ENCODE measurements around the gene HDAC5. TPM values are rescaled to one million over a fixed set of nuclear protein-coding genes. Genes with fewer than 3 reads are reported as not detected.
A peak's percentile ranks its signal among the peaks of the same experiment; 100 is the strongest.

Gene HDAC5
- total RNA-seq, 2 donors from 2014 or later = 71.2 to 145 TPM

DNA sequence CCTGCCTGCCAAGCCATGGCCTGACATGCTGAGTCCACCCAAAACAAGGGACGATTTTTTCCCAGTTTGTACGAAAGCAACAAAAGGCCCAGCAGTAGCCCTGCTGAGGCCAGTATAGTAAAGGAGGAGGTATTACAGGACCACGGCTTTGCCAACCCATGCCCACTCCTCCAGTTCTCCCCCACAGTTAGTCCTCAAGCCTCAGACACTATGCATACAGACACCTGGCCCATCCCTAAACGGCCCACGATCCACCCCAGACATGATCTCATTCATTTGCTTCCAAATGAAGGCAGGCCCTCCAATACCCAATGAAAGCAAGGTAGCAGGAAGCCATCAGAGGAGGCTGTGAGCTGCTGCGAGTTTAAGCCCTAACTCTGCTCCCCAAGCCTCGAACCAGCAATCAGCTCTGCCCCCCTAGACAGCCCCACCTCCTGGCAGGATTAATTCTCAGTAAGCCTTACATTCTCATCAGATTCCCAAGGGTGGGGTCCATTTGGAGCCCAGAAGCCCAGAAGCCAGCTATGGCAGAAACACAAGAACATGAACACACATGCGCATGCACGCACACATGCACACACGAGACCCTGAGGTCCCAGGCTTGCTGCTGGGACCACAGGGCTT lies 4.9 kb downstream of the HDAC5 start:
- DNase-seq (ENCODE audit: low spot score) = no peak
- Histone ChIP-seq H3K27me3 (replicated peaks; ENCODE audit: insufficient read depth) (no peaks in the 10 kb centered on the region), H3K27ac (no peak overlapping the region), H3K36me3 (no peaks in the 10 kb centered on the region), H3K4me1 (replicated peaks) (peaks cover 2% of the 10 kb centered on the region), H3K9me3 (no peaks in the 10 kb centered on the region), H3K4me3 (no peak overlapping the region)
- no peak for TF ChIP-seq CTCF (IDR thresholded peaks at IDR 0.05)
- WGBS = 63% methylated on average over 10 of the region's 10 CpGs
- intact Hi-C loops (cut with DNase I) = loop anchor here (10.0 kb wide), 1 partner anchor 174 kb away; the partner anchor contains the start of gene PPY

DNA sequence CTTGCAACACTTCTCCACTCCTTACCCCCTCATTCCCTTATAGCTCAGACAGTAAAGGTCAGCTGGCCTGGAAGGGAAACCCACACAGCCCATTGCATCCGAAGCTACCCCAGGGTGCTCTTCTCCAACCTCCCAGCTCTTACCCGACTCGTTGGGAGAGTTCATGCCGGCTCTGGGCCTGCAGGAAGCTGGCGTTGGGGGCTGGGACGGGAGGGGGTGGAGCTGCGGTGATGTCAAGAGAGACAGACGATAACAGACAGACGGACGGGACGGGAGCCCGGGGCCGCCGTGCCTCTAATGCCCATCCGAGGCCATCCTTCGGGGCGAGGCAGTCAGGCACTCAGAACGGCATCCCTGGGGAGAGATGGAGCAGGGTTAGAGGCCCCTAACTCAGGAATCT lies 6.1 kb downstream of the HDAC5 start:
- 81% methylated on average over 18 of the region's 18 CpGs for whole genome bisulfite sequencing
- TF ChIP-seq CTCF (IDR thresholded peaks at IDR 0.05) = no peak
- TF ChIP-seq POLR2AphosphoS5 (IDR thresholded peaks at IDR 0.05) = no peak
- no peak for TF ChIP-seq POLR2A (IDR thresholded peaks at IDR 0.05)
- intact Hi-C loops (cut with DNase I) = loop anchor here (10.0 kb wide), 1 partner anchor 173 kb away; the partner anchor contains the start of gene PPY

DNA sequence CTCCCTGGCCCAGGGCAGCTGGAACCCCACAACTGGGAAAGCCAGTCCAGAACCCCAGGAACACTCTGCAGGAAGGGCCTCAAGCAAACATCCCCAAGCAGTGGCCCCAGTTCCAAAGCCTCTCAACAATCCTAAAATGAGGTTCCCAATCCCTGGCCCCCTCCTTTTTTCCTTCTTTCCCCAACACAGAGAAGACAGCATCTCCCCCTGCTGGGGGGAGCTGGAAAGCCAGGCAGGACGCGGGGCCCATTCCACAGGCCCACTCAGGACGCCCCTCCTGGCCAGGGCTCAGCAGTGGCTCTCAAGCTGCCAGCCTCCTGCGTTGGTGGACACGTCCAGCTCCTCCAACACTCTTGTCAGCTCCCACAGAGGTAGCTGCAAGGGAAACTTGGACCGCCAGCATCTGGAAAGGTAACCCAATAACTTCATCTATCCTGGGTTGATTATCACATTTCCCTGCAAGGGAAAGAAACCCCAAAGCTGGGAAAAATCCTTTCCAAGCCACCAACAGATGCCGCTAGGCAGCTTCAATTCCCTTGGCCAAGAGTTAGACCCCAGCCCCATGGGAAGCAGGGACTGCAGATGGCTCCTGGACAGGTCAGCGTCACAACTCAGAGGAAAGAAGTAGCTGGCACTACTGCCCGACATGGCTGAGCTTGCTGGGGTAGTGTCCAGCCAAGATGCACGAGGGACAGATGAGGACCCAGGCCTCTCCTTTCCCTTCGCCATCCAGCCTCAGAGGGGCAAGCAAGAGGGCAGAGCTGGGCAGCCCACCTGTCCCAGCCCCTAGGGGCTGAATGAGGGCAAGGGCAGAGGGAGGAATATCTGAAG lies 7.6 kb downstream of the HDAC5 start:
- Histone ChIP-seq H3K27me3 (replicated peaks; ENCODE audit: insufficient read depth) (no peaks in the 10 kb centered on the region), H3K4me1 (replicated peaks) (peaks cover 13% of the 10 kb centered on the region), H3K36me3 (no peaks in the 10 kb centered on the region), H3K27ac (no peak overlapping the region), H3K9me3 (no peaks in the 10 kb centered on the region), H3K4me3 (no peak overlapping the region)
- TF ChIP-seq POLR2AphosphoS5 (IDR thresholded peaks at IDR 0.05) (no peak), CTCF (IDR thresholded peaks at IDR 0.05) (peak in 3 of 4 experiments; percentile 44 to 62 (median 59)), POLR2A (IDR thresholded peaks at IDR 0.05) (no peak)
- no peak for DNase-seq (ENCODE audit: low spot score)
- intact Hi-C loops (cut with DNase I) = loop anchor here (10.0 kb wide), 1 partner anchor 171 kb away; the partner anchor contains the start of gene PPY
- WGBS = 47% methylated on average over 11 of the region's 11 CpGs

More for the DNA sequence above, 6.1 kb downstream of the HDAC5 start:
- Histone ChIP-seq H3K4me3 (no peak overlapping the region), H3K4me1 (replicated peaks) (peaks cover 2% of the 10 kb centered on the region), H3K27ac (no peak overlapping the region), H3K9me3 (no peaks in the 10 kb centered on the region), H3K27me3 (replicated peaks; ENCODE audit: insufficient read depth) (no peaks in the 10 kb centered on the region), H3K36me3 (no peaks in the 10 kb centered on the region)
- DNase-seq (ENCODE audit: low spot score) = no peak

- peaks cover 23% of the 10 kb centered on the region for H3K4me1 ChIP-seq (replicated peaks)
- no peak for TF ChIP-seq POLR2A (IDR thresholded peaks at IDR 0.05)
- no peak for TF ChIP-seq POLR2AphosphoS5 (IDR thresholded peaks at IDR 0.05)
- TF ChIP-seq CTCF (IDR thresholded peaks at IDR 0.05) = no peak
- intact Hi-C loops (cut with DNase I) = loop anchor here (10.0 kb wide), 1 partner anchor 169 kb away; the partner anchor contains the start of gene PPY
- DNase-seq (ENCODE audit: low spot score) = no peak
- H3K9me3 ChIP-seq = no peaks in the 10 kb centered on the region
- no peak overlapping the region for H3K27ac ChIP-seq
- H3K4me3 ChIP-seq = no peak overlapping the region
- no peaks in the 10 kb centered on the region for H3K27me3 ChIP-seq (replicated peaks; ENCODE audit: insufficient read depth)
- no peaks in the 10 kb centered on the region for H3K36me3 ChIP-seq
- WGBS = 86% methylated on average over 9 of the region's 9 CpGs
These were observed 9.3 kb downstream of the HDAC5 start for GRCh38 chr17:44113868-44114840.

Measured in prostate gland (tissue), 2 donors.